Gastrocnemius medialis (tissue), 4 donors: ENCODE data around the gene FBXW7. TPM values are rescaled to one million over a fixed set of nuclear protein-coding genes. Genes with fewer than 3 reads are reported as not detected.

ENCODE experiments used
- ATAC-seq, 2 donors: fragments of 150-250 bp; one replicate each; pipeline ENCODE4 v1.9.1; 2016
- DNase-seq, 2 donors: peaks; one replicate each; pipeline ENCODE4 v3.0.0-alpha.2; 2019
- H3K27ac ChIP-seq, 4 donors: fragments of 200-600 bp; sonication (generic); 1 replicate in 1 of 4; 2 replicates in 3 of 4; pipeline ENCODE4 v1.5.1; 2016 to 2018; ENCODE audit warnings: mild to moderate bottlenecking in 2 of 4, moderate library complexity in 1 of 4
- H3K27me3 ChIP-seq, 3 donors: fragments of 200-600 bp; sonication (generic) in 2 of 3; 1 replicate in 1 of 3; 2 replicates in 2 of 3; pipeline versions ENCODE4 v1.5.1 to v1.6.0; 2016 to 2019; ENCODE audit warnings: mild to moderate bottlenecking in 1 of 3, moderate library complexity in 1 of 3
- H3K36me3 ChIP-seq, 2 donors: fragments of 200-600 bp; sonication (generic) in 1 of 2; one replicate each; pipeline ENCODE4 v1.5.1; 2017 to 2018
- H3K4me1 ChIP-seq, 2 donors: fragments of 200-600 bp; sonication (generic) in 1 of 2; one replicate each; pipeline ENCODE4 v1.5.1; 2016 to 2017; ENCODE audit warnings: mild to moderate bottlenecking in 2 of 2
- H3K4me3 ChIP-seq, 4 donors: fragments of 200-600 bp; sonication (generic) in 3 of 4; 1 replicate in 1 of 4; 2 replicates in 3 of 4; pipeline ENCODE4 v1.5.1; 2016 to 2019; ENCODE audit warnings: mild to moderate bottlenecking in 2 of 4
- H3K9me3 ChIP-seq, 3 donors: fragments of 200-600 bp; sonication (generic) in 2 of 3; 1 replicate in 1 of 3; 2 replicates in 2 of 3; pipeline ENCODE4 v1.5.1; 2016 to 2019
- CTCF ChIP-seq, 5 experiments: fragments of 450-650 bp in 3 of 5; fragments of 200-600 bp in 2 of 5; sonication (generic) in 2 of 5; IDR thresholded peaks in 4 of 5; conservative IDR thresholded peaks in 1 of 5; 1 replicate in 4 of 5; 2 replicates in 1 of 5; pipeline ENCODE4 v1.5.1; 2016 to 2019; ENCODE audit warnings: antibody characterized with exemption in 5 of 5, mild to moderate bottlenecking in 3 of 5, moderate library complexity in 3 of 5
- POLR2A ChIP-seq, 2 donors: fragments of 450-650 bp; IDR thresholded peaks; one replicate each; pipeline ENCODE4 v1.6.1; 2017; ENCODE audit warnings: antibody characterized with exemption in 2 of 2, mild to moderate bottlenecking in 2 of 2, moderate library complexity in 2 of 2
- in situ Hi-C, 4 donors: fragments of 200-750 bp; cut with MboI; loops; one replicate each; pipeline versions ENCODE4 v1.15.0 to v1.8.0; 2017; ENCODE audit warnings: low sequenced_read_pairs in 4 of 4
- intact Hi-C: fragments of 100-400 bp; cut with DNase I; formaldehyde crosslinking; loops from one replicate; pipeline ENCODE4 v1.15.1; 2023; ENCODE audit warnings: low total_unique reads
- total RNA-seq, 4 donors: library from RNA; depleted of rRNA; stranded (reverse); fragments of >200 nt; gene quantifications; one replicate each; pipeline versions ENCODE4 v1.1.0 to v1.2.3, GENCODE V29; 2016

FBXW7 gene
- total RNA-seq, 4 donors from 2014 or later, result 23.5 to 40.8 (median 28.8) TPM

- intact Hi-C loops, result no loop called here
- Histone ChIP-seq H3K9me3 (no peaks in the 10 kb centered on the region), H3K4me1 (peaks cover 0 to 5% of the 10 kb centered on the region in 2 donors), H3K27me3 (no peaks in the 10 kb centered on the region), H3K27ac (no peak overlapping the region), H3K36me3 (no peaks in the 10 kb centered on the region), H3K4me3 (no peak overlapping the region)
- in situ Hi-C loops, result no loop called here
- no peak for DNase-seq
- ATAC-seq, result no peak
- TF ChIP-seq POLR2A (IDR thresholded peaks at IDR 0.05) (no peak), CTCF (IDR thresholded peaks at IDR 0.05 in 4 of 5, conservative IDR thresholded peaks at IDR 0.05 in 1 of 5) (no peak)
Measured at GRCh38 chr4:152485726-152486276, 50.1 kb downstream of the FBXW7 start.

GRCh38 chr4:152482211-152482610 is 53.7 kb downstream of the FBXW7 start:
- no peak overlapping the region for H3K27ac ChIP-seq
- DNase-seq (no peak), ATAC-seq (no peak)
- TF ChIP-seq POLR2A (IDR thresholded peaks at IDR 0.05), result no peak
- TF ChIP-seq CTCF (IDR thresholded peaks at IDR 0.05 in 4 of 5, conservative IDR thresholded peaks at IDR 0.05 in 1 of 5), result no peak
- in situ Hi-C loops, result no loop called here
- no peaks in the 10 kb centered on the region for H3K9me3 ChIP-seq
- peaks cover 0 to 5% of the 10 kb centered on the region in 2 donors for H3K4me1 ChIP-seq
- H3K27me3 ChIP-seq, result no peaks in the 10 kb centered on the region
- H3K4me3 ChIP-seq, result no peak overlapping the region
- intact Hi-C loops, result no loop called here
- H3K36me3 ChIP-seq, result no peaks in the 10 kb centered on the region

GRCh38 chr4:152480901-152481300 is 55.0 kb downstream of the FBXW7 start:
- in situ Hi-C loops (no loop called here), intact Hi-C loops (no loop called here)
- ATAC-seq, result no peak

GRCh38 chr4:152480326-152480725 is 55.6 kb downstream of the FBXW7 start:
- in situ Hi-C loops (no loop called here), intact Hi-C loops (no loop called here)
- Histone ChIP-seq H3K27ac (no peak overlapping the region), H3K4me1 (peaks cover 0 to 5% of the 10 kb centered on the region in 2 donors), H3K36me3 (no peaks in the 10 kb centered on the region), H3K4me3 (no peak overlapping the region), H3K27me3 (no peaks in the 10 kb centered on the region), H3K9me3 (no peaks in the 10 kb centered on the region)
- ATAC-seq (no peak), DNase-seq (no peak)
- TF ChIP-seq CTCF (IDR thresholded peaks at IDR 0.05 in 4 of 5, conservative IDR thresholded peaks at IDR 0.05 in 1 of 5) (no peak), POLR2A (IDR thresholded peaks at IDR 0.05) (no peak)

More at GRCh38 chr4:152480901-152481300, 55.0 kb downstream of the FBXW7 start:
- H3K27me3 ChIP-seq, result no peaks in the 10 kb centered on the region
- no peak for TF ChIP-seq POLR2A (IDR thresholded peaks at IDR 0.05)
- TF ChIP-seq CTCF (IDR thresholded peaks at IDR 0.05 in 4 of 5, conservative IDR thresholded peaks at IDR 0.05 in 1 of 5), result no peak
- H3K4me3 ChIP-seq, result no peak overlapping the region
- H3K9me3 ChIP-seq, result no peaks in the 10 kb centered on the region
- peaks cover 0 to 5% of the 10 kb centered on the region in 2 donors for H3K4me1 ChIP-seq
- no peak for DNase-seq
- H3K27ac ChIP-seq, result no peak overlapping the region
- H3K36me3 ChIP-seq, result no peaks in the 10 kb centered on the region
